GM18951 (cell line): ENCODE data around the gene ANKFY1.
A peak's percentile ranks its signal among the peaks of the same experiment; 100 is the strongest.

Experiments used
- POLR2A ChIP-seq: IDR thresholded peaks from 4 replicates; pipeline ENCODE4 v1.6.1; 2011; ENCODE audit warnings: mild to moderate bottlenecking; ENCODE audit not compliant: insufficient read length, insufficient read depth; ENCODE audit errors: extremely low read depth
- in situ Hi-C: fragments of 300-500 bp; cut with MboI; formaldehyde crosslinking; loops from one replicate; pipeline ENCODE4 v1.12.0; 2022; ENCODE audit warnings: low sequenced_read_pairs, mixed read lengths, inconsistent platforms; ENCODE audit not compliant: unreplicated experiment

The ANKFY1 gene, protein sequence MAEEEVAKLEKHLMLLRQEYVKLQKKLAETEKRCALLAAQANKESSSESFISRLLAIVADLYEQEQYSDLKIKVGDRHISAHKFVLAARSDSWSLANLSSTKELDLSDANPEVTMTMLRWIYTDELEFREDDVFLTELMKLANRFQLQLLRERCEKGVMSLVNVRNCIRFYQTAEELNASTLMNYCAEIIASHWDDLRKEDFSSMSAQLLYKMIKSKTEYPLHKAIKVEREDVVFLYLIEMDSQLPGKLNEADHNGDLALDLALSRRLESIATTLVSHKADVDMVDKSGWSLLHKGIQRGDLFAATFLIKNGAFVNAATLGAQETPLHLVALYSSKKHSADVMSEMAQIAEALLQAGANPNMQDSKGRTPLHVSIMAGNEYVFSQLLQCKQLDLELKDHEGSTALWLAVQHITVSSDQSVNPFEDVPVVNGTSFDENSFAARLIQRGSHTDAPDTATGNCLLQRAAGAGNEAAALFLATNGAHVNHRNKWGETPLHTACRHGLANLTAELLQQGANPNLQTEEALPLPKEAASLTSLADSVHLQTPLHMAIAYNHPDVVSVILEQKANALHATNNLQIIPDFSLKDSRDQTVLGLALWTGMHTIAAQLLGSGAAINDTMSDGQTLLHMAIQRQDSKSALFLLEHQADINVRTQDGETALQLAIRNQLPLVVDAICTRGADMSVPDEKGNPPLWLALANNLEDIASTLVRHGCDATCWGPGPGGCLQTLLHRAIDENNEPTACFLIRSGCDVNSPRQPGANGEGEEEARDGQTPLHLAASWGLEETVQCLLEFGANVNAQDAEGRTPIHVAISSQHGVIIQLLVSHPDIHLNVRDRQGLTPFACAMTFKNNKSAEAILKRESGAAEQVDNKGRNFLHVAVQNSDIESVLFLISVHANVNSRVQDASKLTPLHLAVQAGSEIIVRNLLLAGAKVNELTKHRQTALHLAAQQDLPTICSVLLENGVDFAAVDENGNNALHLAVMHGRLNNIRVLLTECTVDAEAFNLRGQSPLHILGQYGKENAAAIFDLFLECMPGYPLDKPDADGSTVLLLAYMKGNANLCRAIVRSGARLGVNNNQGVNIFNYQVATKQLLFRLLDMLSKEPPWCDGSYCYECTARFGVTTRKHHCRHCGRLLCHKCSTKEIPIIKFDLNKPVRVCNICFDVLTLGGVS

DNA sequence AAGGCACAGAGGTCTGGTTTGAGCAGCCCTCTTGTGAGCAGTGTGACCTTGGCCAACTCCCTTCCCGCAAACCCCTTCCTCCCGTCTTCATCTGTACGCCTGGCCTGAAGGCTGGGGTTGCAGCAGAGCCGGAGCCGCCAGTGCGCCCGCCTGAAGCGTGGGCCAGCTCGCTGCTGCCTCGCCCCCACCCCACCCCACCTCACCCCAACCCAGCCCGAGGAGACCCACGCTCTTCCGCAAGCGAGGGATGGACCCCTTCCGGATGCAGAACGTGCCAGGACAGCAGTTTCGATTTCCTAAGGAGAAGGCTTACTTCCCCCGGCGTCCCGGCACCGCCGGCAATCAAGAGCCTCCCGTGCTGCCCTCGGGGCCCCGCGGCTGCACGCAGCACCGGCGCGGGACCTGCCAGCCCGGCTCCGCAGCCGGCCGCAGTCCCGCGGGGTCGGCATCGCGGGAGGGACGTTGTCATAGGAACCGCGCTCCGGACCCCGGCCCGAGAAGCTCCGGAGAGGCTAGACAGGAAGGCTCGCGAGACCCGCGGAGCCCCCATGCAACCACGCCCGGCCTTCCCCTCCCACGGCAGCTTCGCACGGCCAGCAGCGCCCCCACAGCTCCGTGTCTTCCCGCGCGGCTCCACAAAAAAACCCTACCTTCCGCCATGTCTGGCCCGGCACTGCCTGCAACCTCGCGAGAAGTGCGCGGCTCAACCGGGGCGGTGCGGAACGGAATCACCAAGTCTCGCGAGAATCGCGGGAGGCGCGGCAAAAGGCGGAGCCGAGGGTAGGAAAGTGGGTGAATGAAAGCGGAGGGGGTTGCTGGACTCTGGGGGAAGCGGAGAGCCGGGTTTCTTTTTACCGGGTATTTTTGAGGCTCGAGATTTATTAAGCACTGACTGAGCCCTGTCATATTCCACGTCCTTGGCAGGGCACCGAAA, at the start of gene ANKFY1:
ANKFY1 (minus strand) TSS at position 698 of the 934 bp plus-strand sequence; CDS start at position 660, 38 bp downstream.
- peak; percentile 85 for TF ChIP-seq POLR2A
- in situ Hi-C loops, result no loop called here

DNA sequence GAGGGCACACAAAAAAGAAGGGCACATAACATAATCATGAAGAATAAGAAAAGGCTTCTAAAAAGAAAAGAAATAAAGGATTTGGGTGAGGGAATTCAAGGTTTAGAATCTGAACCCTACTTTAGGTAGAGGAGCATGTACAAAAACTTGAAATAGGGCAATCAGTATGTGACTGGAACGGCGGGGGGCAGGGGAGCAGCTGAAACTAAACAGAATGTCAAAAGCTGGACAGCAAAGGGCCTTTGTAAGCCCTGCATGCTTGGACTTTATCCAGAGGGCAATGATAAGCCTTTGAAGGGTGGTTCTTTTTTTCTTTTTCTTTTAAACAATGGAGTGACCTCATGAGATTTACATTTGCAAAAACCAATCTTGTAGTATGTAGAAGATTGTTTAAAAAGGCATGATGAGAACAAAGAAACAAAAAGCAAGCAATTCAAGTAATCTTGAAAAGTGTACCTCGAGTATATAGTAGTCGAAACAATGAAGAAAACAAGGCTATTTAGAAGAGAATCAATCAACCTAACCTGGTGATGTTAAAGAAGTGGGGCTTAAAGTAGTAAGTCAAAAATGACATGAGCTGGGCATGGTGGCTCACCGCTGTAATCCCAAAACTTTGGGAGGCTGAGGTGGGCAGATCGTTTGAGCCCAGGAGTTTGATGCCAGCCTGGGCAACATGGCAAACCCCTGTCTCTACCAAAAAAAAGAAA, 46.7 kb upstream of the ANKFY1 start:
- TF ChIP-seq POLR2A, result no peak
- in situ Hi-C loops, result no loop called here

- TF ChIP-seq POLR2A, result no peak
- in situ Hi-C loops, result no loop called here
These were observed 46.1 kb upstream of the ANKFY1 start for GRCh38 chr17:4309897-4310296.

DNA sequence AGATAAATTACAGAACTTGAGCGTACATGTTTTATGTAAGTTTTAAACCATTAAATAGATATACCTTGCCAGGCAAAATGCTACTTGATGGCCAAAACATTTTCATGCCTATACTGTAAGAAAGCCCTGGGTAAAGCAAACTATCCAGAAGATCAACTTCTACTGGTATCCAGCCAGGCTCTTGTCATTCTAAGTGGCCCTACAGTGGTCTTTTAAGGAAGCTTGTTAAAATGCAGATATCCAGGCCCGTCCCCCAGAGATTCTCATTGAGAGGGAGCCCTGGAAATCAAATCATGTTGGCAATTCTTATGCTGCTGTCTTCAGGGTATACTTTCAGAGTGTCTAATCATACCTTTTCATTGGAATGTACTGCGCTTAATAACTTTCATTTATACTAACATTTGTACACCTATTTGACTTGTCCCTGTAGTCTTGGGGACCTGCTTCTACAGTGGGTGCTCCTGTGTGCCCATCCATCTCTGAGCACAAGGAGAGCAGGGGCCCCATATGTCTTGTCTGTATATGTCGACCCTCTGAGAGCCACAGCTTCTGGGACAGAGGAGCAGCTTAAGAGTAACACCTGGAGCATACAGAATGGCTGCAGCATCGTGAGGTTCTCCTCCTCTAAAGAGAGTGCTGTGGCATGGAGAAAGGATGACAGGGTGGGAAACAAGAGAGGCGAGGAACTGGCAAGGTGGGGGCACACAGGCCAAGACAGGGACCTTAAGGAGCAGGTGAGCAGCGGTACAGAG, 43.6 kb upstream of the ANKFY1 start:
- TF ChIP-seq POLR2A, result no peak
- in situ Hi-C loops, result no loop called here

DNA sequence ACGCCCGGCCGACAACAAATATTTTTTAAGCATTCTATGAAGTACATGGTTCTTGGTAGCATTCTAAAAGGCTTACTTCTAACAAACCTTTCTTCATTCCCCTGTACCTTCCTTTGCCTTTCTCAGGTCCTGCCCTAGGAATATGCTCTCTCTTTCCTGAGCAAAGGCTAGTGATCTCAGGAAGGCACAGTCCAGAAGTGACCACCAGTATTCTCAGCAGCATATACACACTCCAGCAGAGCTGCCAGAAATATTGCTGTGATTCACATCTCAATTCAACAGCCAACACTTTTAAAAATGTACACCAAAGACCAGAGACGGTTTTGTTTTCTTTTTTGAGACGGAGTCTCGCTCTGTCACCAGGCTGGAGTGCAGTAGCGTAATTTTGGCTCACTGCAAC, 41.4 kb upstream of the ANKFY1 start:
- in situ Hi-C loops, result no loop called here
- TF ChIP-seq POLR2A, result no peak

DNA sequence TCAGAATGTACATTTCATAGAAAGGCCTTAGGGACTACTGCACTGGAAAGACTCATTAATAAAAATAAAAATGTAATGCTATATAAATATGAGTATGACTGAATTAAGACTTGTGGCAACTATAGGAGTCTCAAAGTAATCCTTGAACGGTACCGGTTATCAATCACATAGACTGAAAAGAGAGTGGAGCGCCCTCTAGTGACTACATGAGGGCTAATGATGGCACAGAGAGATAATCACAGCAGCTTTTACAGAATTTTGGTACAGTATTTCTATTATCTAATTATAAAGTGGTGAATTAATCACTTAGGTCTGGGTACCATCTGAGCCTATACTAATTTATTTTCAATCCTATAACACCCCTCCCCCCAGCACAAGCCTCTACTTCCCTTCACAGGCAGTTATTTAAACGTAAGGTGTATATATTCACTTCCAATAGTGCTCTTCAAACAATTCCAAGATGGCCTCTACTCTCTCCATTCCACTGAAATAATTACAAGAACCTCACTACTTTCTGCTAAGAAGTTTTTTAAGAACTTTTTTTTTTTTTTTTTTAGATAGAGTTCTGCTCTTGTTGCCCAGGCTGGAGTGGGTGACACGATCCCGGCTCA, 40.7 kb upstream of the ANKFY1 start:
- no peak for TF ChIP-seq POLR2A
- in situ Hi-C loops, result no loop called here

DNA sequence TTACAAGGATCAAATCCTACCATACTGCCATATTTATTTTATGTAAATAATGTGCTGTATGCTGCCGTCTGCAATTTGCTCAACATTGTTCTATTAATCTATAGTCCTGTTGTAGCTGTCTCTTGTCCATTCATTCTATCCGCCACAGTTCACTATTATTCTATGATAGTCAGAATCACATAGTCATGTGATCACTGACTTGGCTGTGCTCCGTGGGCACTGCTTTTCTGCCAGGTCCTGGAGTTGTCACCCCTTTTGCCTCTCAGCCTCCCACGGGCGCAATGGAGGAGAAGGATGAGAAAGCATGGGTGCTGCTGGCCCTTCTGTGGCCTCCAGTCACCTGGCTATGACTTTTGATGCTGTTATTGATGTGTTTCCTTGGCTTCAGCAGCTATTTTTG, 37.3 kb upstream of the ANKFY1 start:
- in situ Hi-C loops, result no loop called here
- no peak for TF ChIP-seq POLR2A

- in situ Hi-C loops, result no loop called here
- TF ChIP-seq POLR2A, result no peak
These were observed 33.6 kb upstream of the ANKFY1 start for GRCh38 chr17:4297351-4297750.

DNA sequence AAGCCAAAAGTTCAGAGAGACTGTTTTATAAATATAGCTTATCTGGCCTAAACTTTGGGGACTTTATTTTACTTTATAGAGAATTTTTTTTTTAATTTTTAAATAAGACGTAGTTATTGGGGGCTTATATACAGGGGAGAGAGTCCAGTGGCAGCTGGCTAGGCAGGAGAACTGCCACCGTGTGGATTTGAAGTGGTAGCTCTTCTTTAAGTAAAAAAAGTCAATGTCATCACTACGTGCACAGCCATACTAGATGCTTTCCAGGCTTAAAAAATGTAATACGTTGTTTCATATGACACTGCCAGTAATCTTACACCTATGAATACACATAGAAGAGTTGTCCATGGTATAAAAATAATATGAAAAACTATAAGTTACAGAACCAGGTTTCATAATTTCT, 31.9 kb upstream of the ANKFY1 start:
- in situ Hi-C loops, result no loop called here
- TF ChIP-seq POLR2A, result no peak

DNA sequence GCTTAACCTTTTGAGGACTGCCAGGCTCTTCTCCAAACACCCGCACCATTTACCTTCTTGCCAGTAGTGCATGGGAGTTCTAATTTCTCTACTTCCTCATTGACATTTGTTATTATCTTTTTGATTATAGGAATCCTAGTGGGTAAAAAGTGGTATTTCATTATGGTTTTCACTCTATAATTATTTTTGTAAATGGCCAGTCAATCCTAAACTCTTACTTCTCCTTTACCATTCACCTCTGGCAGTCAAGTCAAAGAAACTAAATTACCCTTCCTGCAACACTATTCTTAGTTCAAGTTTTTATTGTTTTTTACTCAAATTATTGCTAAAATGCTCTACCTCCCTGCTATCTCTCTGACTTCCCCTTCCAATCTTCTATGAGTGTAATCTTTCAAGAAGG, 29.8 kb upstream of the ANKFY1 start:
- in situ Hi-C loops, result no loop called here
- TF ChIP-seq POLR2A, result no peak

- TF ChIP-seq POLR2A, result no peak
- in situ Hi-C loops, result no loop called here
These were observed 23.9 kb upstream of the ANKFY1 start for GRCh38 chr17:4287710-4288109.
